Upper lobe of right lung (tissue), 1 donor: ENCODE data around the gene PLEKHA6. TPM values are rescaled to one million over a fixed set of nuclear protein-coding genes. Genes with fewer than 3 reads are reported as not detected.

ENCODE experiments used
- ATAC-seq: fragments of 200-7000 bp; cut with Tn5 transposase; one replicate; pipeline ENCODE4 v1.9.1; 2020; ENCODE audit warnings: mild to moderate bottlenecking, moderate library complexity
- DNase-seq: peaks from one replicate; pipeline ENCODE4 v3.0.0-alpha.2; 2020
- H3K27ac ChIP-seq: fragments of 200-600 bp; one replicate; pipeline ENCODE4 v1.8.0; 2022
- H3K27me3 ChIP-seq: fragments of 200-600 bp; one replicate; pipeline ENCODE4 v1.8.0; 2022; ENCODE audit warnings: mild to moderate bottlenecking
- H3K36me3 ChIP-seq: fragments of 200-600 bp; one replicate; pipeline ENCODE4 v1.8.0; 2022
- H3K4me1 ChIP-seq: fragments of 200-600 bp; one replicate; pipeline ENCODE4 v1.8.0; 2022
- H3K4me3 ChIP-seq: fragments of 200-600 bp; one replicate; pipeline ENCODE4 v1.8.0; 2022; ENCODE audit warnings: mild to moderate bottlenecking
- H3K9me3 ChIP-seq: fragments of 200-600 bp; one replicate; pipeline ENCODE4 v1.8.0; 2022
- intact Hi-C: fragments of 100-400 bp; cut with DNase I; formaldehyde crosslinking; loops from one replicate; pipeline ENCODE4 v1.11.0; 2022
- total RNA-seq: library from RNA; stranded (reverse); fragmentation: NEBNext Ultra II Directional; extraction: Animal tissue kit (Norgen Biotek cat#: 25700); gene quantifications from one replicate; pipeline ENCODE4 v1.2.1, GENCODE V29; 2021
- TF ChIP-seq, protein P1 (sequence below): fragments of 200-600 bp; IDR thresholded peaks from one replicate; pipeline ENCODE4 v1.8.0; 2022; ENCODE audit warnings: antibody characterized with exemption
- donor health status: DM: no; HTN: yes; CAD: no; lungs with severe emphysema.

PLEKHA6 gene
- total RNA-seq, 1 donor from 2014 or later: 7.1 TPM

DNA sequence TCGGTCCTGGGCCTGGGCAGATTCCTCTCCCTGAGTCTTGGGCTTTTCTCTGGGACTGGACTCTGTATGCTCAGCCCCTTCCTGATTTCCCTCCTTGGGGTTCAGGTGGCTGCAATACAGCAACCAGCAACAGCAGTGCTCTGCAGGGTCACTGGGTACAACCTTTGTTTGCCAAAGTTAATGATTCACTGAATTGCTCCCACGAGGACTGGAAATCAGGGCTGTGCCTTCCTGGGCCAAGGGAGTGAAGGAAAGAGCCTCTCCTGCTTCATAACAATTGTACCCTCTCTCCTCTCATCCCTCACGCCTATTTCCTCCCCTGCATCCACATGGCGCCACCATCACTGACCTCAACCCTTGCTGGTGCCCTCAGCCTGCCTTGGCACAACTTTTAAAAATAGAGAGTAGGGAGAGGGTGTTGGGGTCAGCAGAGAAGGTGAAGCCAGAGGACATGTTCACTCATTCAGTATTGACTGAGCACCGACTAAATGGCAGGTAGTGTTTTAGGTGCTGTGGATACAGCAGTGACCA, 93.2 kb downstream of the PLEKHA6 start:
- TF ChIP-seq, protein P1, sequence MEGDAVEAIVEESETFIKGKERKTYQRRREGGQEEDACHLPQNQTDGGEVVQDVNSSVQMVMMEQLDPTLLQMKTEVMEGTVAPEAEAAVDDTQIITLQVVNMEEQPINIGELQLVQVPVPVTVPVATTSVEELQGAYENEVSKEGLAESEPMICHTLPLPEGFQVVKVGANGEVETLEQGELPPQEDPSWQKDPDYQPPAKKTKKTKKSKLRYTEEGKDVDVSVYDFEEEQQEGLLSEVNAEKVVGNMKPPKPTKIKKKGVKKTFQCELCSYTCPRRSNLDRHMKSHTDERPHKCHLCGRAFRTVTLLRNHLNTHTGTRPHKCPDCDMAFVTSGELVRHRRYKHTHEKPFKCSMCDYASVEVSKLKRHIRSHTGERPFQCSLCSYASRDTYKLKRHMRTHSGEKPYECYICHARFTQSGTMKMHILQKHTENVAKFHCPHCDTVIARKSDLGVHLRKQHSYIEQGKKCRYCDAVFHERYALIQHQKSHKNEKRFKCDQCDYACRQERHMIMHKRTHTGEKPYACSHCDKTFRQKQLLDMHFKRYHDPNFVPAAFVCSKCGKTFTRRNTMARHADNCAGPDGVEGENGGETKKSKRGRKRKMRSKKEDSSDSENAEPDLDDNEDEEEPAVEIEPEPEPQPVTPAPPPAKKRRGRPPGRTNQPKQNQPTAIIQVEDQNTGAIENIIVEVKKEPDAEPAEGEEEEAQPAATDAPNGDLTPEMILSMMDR: no peak
- no peak overlapping the region for H3K27ac ChIP-seq
- no peaks in the 10 kb centered on the region for H3K36me3 ChIP-seq
- no peaks in the 10 kb centered on the region for H3K9me3 ChIP-seq
- no peaks in the 10 kb centered on the region for H3K27me3 ChIP-seq
- intact Hi-C loops: no loop called here
- DNase-seq: peak; percentile 15
- H3K4me1 ChIP-seq: no peaks in the 10 kb centered on the region
- peak; percentile 81 for ATAC-seq
- no peak overlapping the region for H3K4me3 ChIP-seq

DNA sequence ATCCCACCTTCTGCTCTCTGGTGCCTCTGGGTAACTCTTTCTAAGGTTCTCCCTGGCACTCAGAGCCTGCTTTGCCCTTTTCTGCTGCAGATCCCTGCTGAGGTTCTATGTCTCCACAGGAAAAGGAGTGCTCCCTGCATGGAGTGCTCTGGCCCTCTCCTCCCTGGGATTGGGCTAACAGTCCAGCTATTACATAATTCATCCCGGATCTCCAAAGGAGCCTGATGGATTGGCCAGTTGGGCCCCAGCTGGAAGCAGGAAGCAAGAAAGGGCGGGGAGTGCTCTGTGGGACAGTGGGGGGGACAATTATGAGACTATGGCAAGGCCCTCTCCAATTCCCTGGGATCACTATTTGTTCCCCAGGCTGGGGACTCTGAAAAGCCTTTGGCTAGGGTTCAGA, 94.1 kb downstream of the PLEKHA6 start:
- Histone ChIP-seq H3K27me3 (no peaks in the 10 kb centered on the region), H3K27ac (no peak overlapping the region), H3K4me3 (no peak overlapping the region), H3K4me1 (no peaks in the 10 kb centered on the region), H3K36me3 (no peaks in the 10 kb centered on the region), H3K9me3 (no peaks in the 10 kb centered on the region)
- TF ChIP-seq, protein P1: no peak
- intact Hi-C loops: no loop called here
- DNase-seq (no peak), ATAC-seq (peak; percentile 12)

DNA sequence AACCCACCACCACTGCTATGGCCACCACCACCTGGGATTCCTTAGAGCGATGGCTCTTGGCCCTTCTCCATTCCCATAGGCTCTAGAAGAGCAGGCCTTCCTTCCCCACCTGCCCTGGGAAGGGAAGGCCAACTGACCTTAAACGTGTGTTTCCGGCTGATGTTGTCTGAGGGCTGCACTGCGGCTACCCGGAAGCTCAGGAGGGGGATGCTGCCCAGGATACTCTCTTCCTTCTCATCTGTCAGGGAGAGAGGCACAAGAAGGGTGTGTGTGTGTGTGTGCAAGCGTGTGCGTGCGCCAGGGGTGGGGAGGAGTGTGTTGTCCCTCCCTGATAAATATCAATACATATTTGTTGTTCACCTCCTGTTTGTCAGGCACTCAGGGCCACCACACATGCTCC, 94.9 kb downstream of the PLEKHA6 start:
- H3K4me1 ChIP-seq: no peaks in the 10 kb centered on the region
- H3K27ac ChIP-seq: no peak overlapping the region
- no peaks in the 10 kb centered on the region for H3K27me3 ChIP-seq
- no peaks in the 10 kb centered on the region for H3K36me3 ChIP-seq
- no peaks in the 10 kb centered on the region for H3K9me3 ChIP-seq
- DNase-seq: no peak
- TF ChIP-seq, protein P1: no peak
- no peak overlapping the region for H3K4me3 ChIP-seq
- intact Hi-C loops: no loop called here
- no peak for ATAC-seq

DNA sequence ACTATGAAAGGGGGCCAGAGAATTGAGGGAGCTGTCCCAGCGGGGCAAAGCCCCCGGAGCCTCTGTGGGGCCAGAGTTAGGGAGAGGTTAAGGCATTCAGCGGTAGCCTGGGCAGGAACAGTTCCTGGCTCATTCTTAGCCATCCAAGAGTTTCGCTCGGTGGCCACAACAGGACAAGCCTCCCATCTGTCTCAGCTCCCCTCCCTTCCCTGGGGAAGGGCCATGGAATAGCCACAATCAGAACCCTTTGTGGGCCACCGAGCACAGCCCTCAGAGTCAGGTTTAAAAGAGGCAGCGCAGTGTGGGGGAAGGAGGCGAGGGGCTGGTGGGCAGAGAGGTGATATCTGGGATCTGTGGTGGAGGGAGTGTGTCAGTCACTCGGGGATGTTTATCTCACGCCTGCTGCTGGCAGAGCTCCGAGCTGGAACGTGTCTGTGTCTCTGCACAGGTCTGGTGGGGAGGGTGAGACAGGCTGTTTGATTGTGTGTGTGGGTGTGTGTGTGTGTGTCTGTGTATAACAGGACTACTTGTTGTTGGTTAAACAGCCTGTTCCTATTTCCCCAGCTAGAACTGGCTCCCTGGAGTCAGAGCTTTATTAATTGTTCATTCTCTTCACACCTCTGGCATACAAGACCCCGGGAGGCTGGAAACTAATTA, 96.3 kb downstream of the PLEKHA6 start:
- intact Hi-C loops: no loop called here
- Histone ChIP-seq H3K9me3 (no peaks in the 10 kb centered on the region), H3K36me3 (no peaks in the 10 kb centered on the region), H3K4me3 (no peak overlapping the region), H3K4me1 (no peaks in the 10 kb centered on the region), H3K27ac (no peak overlapping the region), H3K27me3 (no peaks in the 10 kb centered on the region)
- TF ChIP-seq, protein P1: no peak
- DNase-seq (no peak), ATAC-seq (no peak)

DNA sequence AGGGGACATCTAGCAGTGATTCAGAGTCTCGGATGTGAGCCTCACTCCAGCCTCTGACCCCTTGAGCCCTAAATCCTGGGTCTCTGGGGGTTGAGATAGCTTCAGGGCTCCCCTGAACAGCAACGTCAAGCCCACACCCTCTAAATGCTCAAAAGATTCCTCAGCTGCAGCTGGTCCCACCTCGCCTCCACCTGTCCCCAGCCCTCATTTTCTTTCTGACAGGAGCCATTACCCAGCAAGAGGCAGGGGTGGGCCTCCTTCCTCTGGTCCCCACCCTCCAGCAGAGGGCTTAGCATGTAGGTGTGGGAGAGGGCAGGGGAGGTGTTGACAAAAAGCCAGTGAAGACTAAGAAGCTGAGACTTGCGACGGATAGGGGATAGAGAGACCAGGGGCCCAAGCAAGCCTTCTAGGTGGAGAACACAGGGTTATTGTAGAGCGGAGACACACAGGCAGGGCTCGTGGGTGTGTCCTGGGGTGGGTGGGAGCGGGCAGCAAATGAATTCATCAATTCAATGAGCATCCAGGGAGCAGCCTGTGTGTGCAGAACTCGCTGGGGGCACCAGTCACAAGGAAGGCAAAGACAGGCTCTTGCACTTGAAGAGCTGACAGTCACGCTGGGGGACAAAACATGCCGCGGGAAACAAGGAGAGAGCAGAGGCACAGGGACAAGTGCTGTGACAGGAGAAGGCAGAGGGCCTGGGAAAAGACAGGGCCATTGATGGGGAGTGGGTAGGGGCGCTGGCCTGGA, 97.0 kb downstream of the PLEKHA6 start:
- Histone ChIP-seq H3K27me3 (no peaks in the 10 kb centered on the region), H3K36me3 (no peaks in the 10 kb centered on the region), H3K4me3 (no peak overlapping the region), H3K9me3 (no peaks in the 10 kb centered on the region), H3K4me1 (no peaks in the 10 kb centered on the region), H3K27ac (no peak overlapping the region)
- TF ChIP-seq, protein P1: no peak
- intact Hi-C loops: no loop called here
- DNase-seq: no peak
- ATAC-seq: no peak
